ENCODE results near the gene TNFRSF21.

DNA sequence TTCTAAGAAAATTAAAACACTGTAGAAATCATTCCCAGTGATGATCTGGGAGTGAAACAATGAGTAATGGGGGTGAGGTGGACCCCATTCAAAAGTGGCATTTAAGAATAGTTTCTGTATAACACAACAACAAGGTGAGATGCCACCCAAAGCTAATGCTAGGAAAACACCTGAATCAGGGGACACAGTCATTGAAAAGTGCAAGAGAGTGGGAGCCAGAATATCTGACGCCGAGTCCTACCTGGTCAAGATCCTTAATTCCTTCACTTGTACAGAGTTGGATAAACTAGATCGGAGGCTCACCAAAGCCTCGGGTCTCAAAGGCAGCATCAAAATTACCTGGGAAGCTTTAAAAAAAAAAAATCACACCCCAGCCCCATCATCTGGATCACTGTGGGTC, 17.7 kb downstream of the TNFRSF21 start:
- TF ChIP-seq TEAD4 (IDR thresholded peaks at IDR 0.05) (no peak), TAF1 (IDR thresholded peaks at IDR 0.05; ENCODE audit: low read depth) (no peak), NFIC (IDR thresholded peaks at IDR 0.05) (no peak), EGR1 (IDR thresholded peaks at IDR 0.05) (no peak), CEBPB (IDR thresholded peaks at IDR 0.05) (no peak), RAD21 (IDR thresholded peaks at IDR 0.05; ENCODE audit: low read depth) (no peak), EP300 (IDR thresholded peaks at IDR 0.05; ENCODE audit: borderline replicate concordance) (no peak), FOXM1 (IDR thresholded peaks at IDR 0.05; ENCODE audit: borderline replicate concordance, low read depth) (no peak), CREB1 (IDR thresholded peaks at IDR 0.05; ENCODE audit: low read depth) (no peak), TCF12 (IDR thresholded peaks at IDR 0.05; ENCODE audit: low read depth) (no peak)
- TF ChIP-seq, protein P1, sequence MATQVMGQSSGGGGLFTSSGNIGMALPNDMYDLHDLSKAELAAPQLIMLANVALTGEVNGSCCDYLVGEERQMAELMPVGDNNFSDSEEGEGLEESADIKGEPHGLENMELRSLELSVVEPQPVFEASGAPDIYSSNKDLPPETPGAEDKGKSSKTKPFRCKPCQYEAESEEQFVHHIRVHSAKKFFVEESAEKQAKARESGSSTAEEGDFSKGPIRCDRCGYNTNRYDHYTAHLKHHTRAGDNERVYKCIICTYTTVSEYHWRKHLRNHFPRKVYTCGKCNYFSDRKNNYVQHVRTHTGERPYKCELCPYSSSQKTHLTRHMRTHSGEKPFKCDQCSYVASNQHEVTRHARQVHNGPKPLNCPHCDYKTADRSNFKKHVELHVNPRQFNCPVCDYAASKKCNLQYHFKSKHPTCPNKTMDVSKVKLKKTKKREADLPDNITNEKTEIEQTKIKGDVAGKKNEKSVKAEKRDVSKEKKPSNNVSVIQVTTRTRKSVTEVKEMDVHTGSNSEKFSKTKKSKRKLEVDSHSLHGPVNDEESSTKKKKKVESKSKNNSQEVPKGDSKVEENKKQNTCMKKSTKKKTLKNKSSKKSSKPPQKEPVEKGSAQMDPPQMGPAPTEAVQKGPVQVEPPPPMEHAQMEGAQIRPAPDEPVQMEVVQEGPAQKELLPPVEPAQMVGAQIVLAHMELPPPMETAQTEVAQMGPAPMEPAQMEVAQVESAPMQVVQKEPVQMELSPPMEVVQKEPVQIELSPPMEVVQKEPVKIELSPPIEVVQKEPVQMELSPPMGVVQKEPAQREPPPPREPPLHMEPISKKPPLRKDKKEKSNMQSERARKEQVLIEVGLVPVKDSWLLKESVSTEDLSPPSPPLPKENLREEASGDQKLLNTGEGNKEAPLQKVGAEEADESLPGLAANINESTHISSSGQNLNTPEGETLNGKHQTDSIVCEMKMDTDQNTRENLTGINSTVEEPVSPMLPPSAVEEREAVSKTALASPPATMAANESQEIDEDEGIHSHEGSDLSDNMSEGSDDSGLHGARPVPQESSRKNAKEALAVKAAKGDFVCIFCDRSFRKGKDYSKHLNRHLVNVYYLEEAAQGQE (IDR thresholded peaks at IDR 0.05; ENCODE audit: low read depth), result no peak
- TF ChIP-seq, protein P2, sequence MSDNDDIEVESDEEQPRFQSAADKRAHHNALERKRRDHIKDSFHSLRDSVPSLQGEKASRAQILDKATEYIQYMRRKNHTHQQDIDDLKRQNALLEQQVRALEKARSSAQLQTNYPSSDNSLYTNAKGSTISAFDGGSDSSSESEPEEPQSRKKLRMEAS (IDR thresholded peaks at IDR 0.05), result no peak
- TF ChIP-seq, protein P3, sequence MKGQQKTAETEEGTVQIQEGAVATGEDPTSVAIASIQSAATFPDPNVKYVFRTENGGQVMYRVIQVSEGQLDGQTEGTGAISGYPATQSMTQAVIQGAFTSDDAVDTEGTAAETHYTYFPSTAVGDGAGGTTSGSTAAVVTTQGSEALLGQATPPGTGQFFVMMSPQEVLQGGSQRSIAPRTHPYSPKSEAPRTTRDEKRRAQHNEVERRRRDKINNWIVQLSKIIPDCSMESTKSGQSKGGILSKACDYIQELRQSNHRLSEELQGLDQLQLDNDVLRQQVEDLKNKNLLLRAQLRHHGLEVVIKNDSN (IDR thresholded peaks at IDR 0.05), result no peak

All from Ishikawa (cell line).